ENCODE measurements around the gene PCDH11Y.
"Not testable (repeated sequence)": the region's sequence is repeated elsewhere in the genome, so short reads cannot be mapped to it uniquely, and the experiment has no call there.

The PCDH11Y gene

DNA sequence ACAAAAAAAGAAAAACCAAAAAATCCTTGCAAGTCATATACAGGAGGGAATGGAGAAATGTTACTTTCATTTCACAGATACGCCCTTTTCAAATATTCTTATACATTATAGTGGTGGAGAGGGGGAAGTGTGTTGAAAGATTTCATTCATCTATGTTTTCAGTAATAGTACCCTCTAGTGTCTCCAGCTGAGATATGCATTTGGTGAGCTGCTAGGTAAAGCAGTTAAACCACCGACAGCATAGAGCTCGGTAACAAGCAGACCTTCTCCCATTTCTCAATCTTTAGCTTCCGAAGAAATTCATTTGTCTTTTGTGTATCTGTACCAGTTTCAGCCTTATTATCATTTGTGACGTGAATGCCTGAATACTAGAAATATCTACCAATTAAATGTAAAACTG is 5.2 kb upstream of the PCDH11Y start:
- DNase-seq (ENCODE audit: low spot score); H4K91ac ChIP-seq (ENCODE audit: low read depth, low read length, poor library complexity); H3K4me1 ChIP-seq (ENCODE audit: control insufficient read depth in 2 of 2, insufficient read depth in 1 of 2, low read depth in 1 of 2, low read length in 2 of 2); H2BK15ac ChIP-seq (ENCODE audit: low read length); H2BK5ac ChIP-seq (ENCODE audit: low read length); H2AFZ ChIP-seq (ENCODE audit: low read length); H3K4me3 ChIP-seq (ENCODE audit: low read length in 2 of 2); H3K9ac ChIP-seq (ENCODE audit: low read depth, low read length, poor library complexity); H3K4ac ChIP-seq (ENCODE audit: low read length); H3K4me2 ChIP-seq (ENCODE audit: insufficient read depth, low read length, poor library complexity, severe bottlenecking); H3K27ac ChIP-seq (replicated peaks; ENCODE audit: low read length); H3K9me3 ChIP-seq (replicated peaks in 1 of 2; ENCODE audit: control insufficient read depth in 2 of 2, insufficient read depth in 1 of 2, low read depth in 1 of 2, low read length in 2 of 2); H2AK5ac ChIP-seq (ENCODE audit: low read depth, low read length); H3K27me3 ChIP-seq (ENCODE audit: control insufficient read depth in 3 of 3, insufficient read depth in 3 of 3, low read depth in 1 of 3, low read length in 3 of 3); H3K36me3 ChIP-seq (replicated peaks in 1 of 2; ENCODE audit: control insufficient read depth in 2 of 2, insufficient read depth in 2 of 2, low read length in 2 of 2); H2BK120ac ChIP-seq (ENCODE audit: low read depth, low read length); H3K18ac ChIP-seq (ENCODE audit: low read length); H4K8ac ChIP-seq (ENCODE audit: low read depth, low read length); H3K79me1 ChIP-seq (ENCODE audit: low read depth, low read length); H3K23ac ChIP-seq (ENCODE audit: low read depth, low read length, poor library complexity); H2BK12ac ChIP-seq (ENCODE audit: low read length); H3K14ac ChIP-seq (ENCODE audit: low read length): not testable (repeated sequence)
- WGBS, 2 donors (ENCODE audit: extremely low coverage in 2 of 2, insufficient read length in 2 of 2, insufficient replicate concordance in 1 of 2): no CpG with 5 or more reads among the region's 5 CpGs

DNA sequence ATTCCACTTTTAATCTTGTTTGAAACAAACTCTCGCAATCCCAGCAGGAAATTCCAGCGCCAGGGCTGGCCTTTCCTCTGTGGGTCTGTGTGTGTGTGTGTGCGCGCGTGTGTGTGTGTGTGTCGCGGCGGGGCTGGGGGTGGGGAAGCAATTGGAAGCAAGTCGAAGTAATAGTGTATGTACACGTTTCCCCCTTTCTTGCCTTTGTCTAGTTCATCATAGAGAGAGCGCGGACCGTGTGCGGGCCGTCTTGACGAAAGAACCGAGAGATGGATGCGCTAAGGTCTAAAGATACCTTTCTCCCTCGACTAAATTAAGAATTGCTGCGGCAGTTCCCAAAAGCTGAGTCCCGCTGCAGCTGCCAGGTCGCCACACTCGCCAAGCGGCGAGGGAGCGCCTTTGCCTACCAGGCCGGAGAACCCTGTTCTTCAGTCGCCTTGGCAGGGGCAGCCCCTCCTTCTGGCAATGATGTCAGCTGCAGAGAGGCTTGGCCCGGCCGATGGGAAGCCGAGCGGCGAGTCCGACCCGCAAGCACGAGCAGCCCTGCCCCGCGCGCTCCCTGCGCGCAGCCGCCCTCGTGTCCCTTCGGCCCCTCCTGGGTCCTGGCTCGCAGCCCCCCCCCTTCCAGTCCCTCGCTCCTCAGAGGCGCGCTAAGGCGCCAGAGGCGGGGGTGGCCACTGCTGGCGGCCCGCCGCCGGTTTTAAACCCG is 2.5 kb downstream of the PCDH11Y start:
- H3K79me1 ChIP-seq (ENCODE audit: low read depth, low read length); H3K9ac ChIP-seq (ENCODE audit: low read depth, low read length, poor library complexity); H3K36me3 ChIP-seq (replicated peaks in 1 of 2; ENCODE audit: control insufficient read depth in 2 of 2, insufficient read depth in 2 of 2, low read length in 2 of 2); H2BK5ac ChIP-seq (ENCODE audit: low read length); H4K8ac ChIP-seq (ENCODE audit: low read depth, low read length); H3K27me3 ChIP-seq (ENCODE audit: control insufficient read depth in 3 of 3, insufficient read depth in 3 of 3, low read depth in 1 of 3, low read length in 3 of 3); H2AK5ac ChIP-seq (ENCODE audit: low read depth, low read length); H2BK12ac ChIP-seq (ENCODE audit: low read length); H3K18ac ChIP-seq (ENCODE audit: low read length); H2AFZ ChIP-seq (ENCODE audit: low read length); H3K27ac ChIP-seq (replicated peaks; ENCODE audit: low read length); H2BK120ac ChIP-seq (ENCODE audit: low read depth, low read length); H3K9me3 ChIP-seq (replicated peaks in 1 of 2; ENCODE audit: control insufficient read depth in 2 of 2, insufficient read depth in 1 of 2, low read depth in 1 of 2, low read length in 2 of 2); H3K4ac ChIP-seq (ENCODE audit: low read length); DNase-seq (ENCODE audit: low spot score); H3K14ac ChIP-seq (ENCODE audit: low read length); H4K91ac ChIP-seq (ENCODE audit: low read depth, low read length, poor library complexity); H2BK15ac ChIP-seq (ENCODE audit: low read length); H3K4me1 ChIP-seq (ENCODE audit: control insufficient read depth in 2 of 2, insufficient read depth in 1 of 2, low read depth in 1 of 2, low read length in 2 of 2); H3K23ac ChIP-seq (ENCODE audit: low read depth, low read length, poor library complexity): not testable (repeated sequence)
- WGBS, 2 donors (ENCODE audit: extremely low coverage in 2 of 2, insufficient read length in 2 of 2, insufficient replicate concordance in 1 of 2): no CpG with 5 or more reads among the region's 55 CpGs
- Histone ChIP-seq H3K4me3 (ENCODE audit: low read length in 2 of 2) (peak overlapping the region in 1 of 2 donors; percentile 70), H3K4me2 (ENCODE audit: insufficient read depth, low read length, poor library complexity, severe bottlenecking) (peak overlapping the region; percentile 54)

DNA sequence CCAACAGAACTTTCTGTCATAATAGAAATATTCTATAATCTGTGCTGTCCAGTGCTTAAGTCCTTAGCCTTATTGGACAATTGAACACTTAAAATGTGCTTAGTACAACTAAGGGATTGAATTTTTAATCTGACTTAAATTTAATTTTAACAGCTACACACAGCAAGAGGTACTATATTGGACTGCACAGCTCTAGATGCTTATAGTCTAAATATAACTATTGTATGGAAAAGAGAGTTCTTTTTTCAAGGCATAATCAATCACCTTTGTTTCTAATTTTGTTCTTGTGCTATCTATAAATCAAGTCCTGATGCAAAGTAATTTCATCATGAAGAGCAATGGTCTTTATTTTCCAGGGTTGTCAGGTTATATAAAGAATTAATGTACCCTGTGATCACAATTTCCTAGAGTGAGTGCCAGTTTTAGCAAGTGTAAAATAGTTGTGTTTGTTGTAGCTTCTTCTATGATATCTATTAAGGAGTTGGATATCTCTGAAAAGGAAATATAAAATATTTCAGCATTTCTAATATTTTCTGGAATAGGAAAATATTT is 39.0 kb downstream of the PCDH11Y start:
- not testable (repeated sequence) for H3K23ac ChIP-seq (ENCODE audit: low read depth, low read length, poor library complexity); H3K4ac ChIP-seq (ENCODE audit: low read length); H3K18ac ChIP-seq (ENCODE audit: low read length); H3K4me2 ChIP-seq (ENCODE audit: insufficient read depth, low read length, poor library complexity, severe bottlenecking); H2BK5ac ChIP-seq (ENCODE audit: low read length); H2BK12ac ChIP-seq (ENCODE audit: low read length); H3K14ac ChIP-seq (ENCODE audit: low read length); H2BK120ac ChIP-seq (ENCODE audit: low read depth, low read length); DNase-seq (ENCODE audit: low spot score); H3K36me3 ChIP-seq (replicated peaks in 1 of 2; ENCODE audit: control insufficient read depth in 2 of 2, insufficient read depth in 2 of 2, low read length in 2 of 2); H3K9ac ChIP-seq (ENCODE audit: low read depth, low read length, poor library complexity); H4K91ac ChIP-seq (ENCODE audit: low read depth, low read length, poor library complexity); H2AK5ac ChIP-seq (ENCODE audit: low read depth, low read length); H2BK15ac ChIP-seq (ENCODE audit: low read length); H2AFZ ChIP-seq (ENCODE audit: low read length); H3K9me3 ChIP-seq (replicated peaks in 1 of 2; ENCODE audit: control insufficient read depth in 2 of 2, insufficient read depth in 1 of 2, low read depth in 1 of 2, low read length in 2 of 2); H3K27me3 ChIP-seq (ENCODE audit: control insufficient read depth in 3 of 3, insufficient read depth in 3 of 3, low read depth in 1 of 3, low read length in 3 of 3); H4K8ac ChIP-seq (ENCODE audit: low read depth, low read length); H3K79me1 ChIP-seq (ENCODE audit: low read depth, low read length); H3K27ac ChIP-seq (replicated peaks; ENCODE audit: low read length); H3K4me3 ChIP-seq (ENCODE audit: low read length in 2 of 2); H3K4me1 ChIP-seq (ENCODE audit: control insufficient read depth in 2 of 2, insufficient read depth in 1 of 2, low read depth in 1 of 2, low read length in 2 of 2)

DNA sequence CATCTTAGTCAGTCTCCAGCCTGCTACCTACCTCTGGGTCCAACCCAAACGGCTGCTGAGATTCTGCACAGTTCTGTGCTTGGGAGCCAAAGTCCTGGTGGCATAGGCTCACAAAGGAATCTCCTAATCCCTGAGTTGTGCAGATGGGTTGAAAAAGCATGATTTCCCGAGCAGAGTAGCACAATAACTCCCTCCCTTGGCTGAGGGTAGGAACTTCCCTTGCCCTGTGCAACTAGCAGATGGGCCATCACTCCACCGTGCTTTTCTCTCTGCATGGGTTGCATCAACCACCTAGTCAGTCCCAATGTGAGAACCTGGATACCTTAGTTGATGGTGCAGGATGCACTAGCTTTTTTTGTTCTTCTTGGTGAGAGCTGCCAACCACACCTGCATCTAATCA is 82.9 kb downstream of the PCDH11Y start:
- H3K14ac ChIP-seq (ENCODE audit: low read length); H3K9me3 ChIP-seq (replicated peaks in 1 of 2; ENCODE audit: control insufficient read depth in 2 of 2, insufficient read depth in 1 of 2, low read depth in 1 of 2, low read length in 2 of 2); H3K36me3 ChIP-seq (replicated peaks in 1 of 2; ENCODE audit: control insufficient read depth in 2 of 2, insufficient read depth in 2 of 2, low read length in 2 of 2); DNase-seq (ENCODE audit: low spot score); H3K79me1 ChIP-seq (ENCODE audit: low read depth, low read length); H2BK12ac ChIP-seq (ENCODE audit: low read length); H2AFZ ChIP-seq (ENCODE audit: low read length); H2AK5ac ChIP-seq (ENCODE audit: low read depth, low read length); H3K27me3 ChIP-seq (ENCODE audit: control insufficient read depth in 3 of 3, insufficient read depth in 3 of 3, low read depth in 1 of 3, low read length in 3 of 3); H3K4me2 ChIP-seq (ENCODE audit: insufficient read depth, low read length, poor library complexity, severe bottlenecking); H3K4me3 ChIP-seq (ENCODE audit: low read length in 2 of 2); H2BK5ac ChIP-seq (ENCODE audit: low read length); H4K8ac ChIP-seq (ENCODE audit: low read depth, low read length); H4K91ac ChIP-seq (ENCODE audit: low read depth, low read length, poor library complexity); H3K4me1 ChIP-seq (ENCODE audit: control insufficient read depth in 2 of 2, insufficient read depth in 1 of 2, low read depth in 1 of 2, low read length in 2 of 2); H2BK120ac ChIP-seq (ENCODE audit: low read depth, low read length); H3K23ac ChIP-seq (ENCODE audit: low read depth, low read length, poor library complexity); H3K18ac ChIP-seq (ENCODE audit: low read length); H3K4ac ChIP-seq (ENCODE audit: low read length); H3K9ac ChIP-seq (ENCODE audit: low read depth, low read length, poor library complexity); H3K27ac ChIP-seq (replicated peaks; ENCODE audit: low read length); H2BK15ac ChIP-seq (ENCODE audit: low read length): not testable (repeated sequence)
- no CpG with 5 or more reads among the region's 3 CpGs for WGBS, 2 donors (ENCODE audit: extremely low coverage in 2 of 2, insufficient read length in 2 of 2, insufficient replicate concordance in 1 of 2)

All from neuronal stem cell (in vitro differentiated cells).